GM18868 (cell line): Measurements from ENCODE around the gene HPN.
"Not testable (repeated sequence)": the region's sequence is repeated elsewhere in the genome, so short reads cannot be mapped to it uniquely, and the experiment has no call there.

Experiments
- ATAC-seq: cut with Tn5 transposase; IDR thresholded peaks from one replicate; pipeline ENCODE4 v1.9.1; 2021; ENCODE audit warnings: mild to moderate bottlenecking, moderate library complexity; ENCODE audit not compliant: unreplicated experiment

The HPN gene

GRCh38 chr19:35027009-35027408, 14.5 kb upstream of the HPN start:
- ATAC-seq = no peak

DNA sequence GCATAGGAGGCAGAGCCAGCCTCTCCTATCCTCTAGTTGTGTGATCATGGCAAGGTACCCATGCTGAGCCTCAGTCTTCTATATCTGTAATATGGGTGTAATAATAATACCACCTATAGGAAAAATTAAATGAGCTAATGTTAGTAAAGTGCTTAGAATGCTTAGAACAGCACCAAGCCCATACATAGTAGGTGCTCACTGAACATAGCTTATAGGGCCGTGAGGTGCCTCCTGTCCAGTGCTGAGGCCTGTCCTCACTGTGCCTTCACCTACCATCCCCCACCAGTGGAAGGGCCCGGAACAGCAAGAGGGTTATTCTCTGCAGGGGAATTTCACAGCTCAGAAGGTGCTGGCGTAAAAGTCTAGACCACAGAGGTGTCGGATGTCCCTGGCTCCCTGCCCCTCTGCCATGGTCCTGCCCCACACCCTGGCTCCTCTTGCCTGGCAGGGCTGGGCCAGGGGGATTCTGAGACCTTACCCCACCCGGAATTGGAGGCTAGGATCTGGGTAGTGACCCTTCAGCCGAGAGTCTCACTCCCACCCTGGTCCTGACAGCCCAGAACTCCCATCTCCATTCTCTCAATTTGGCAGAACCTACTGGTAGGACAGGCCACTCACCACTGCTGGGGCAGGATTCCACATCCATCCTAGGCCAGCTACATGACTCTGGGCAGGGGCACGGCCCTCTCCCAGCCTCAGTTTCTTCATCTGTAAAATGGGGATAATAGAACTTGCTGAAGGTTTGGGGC, 13.5 kb upstream of the HPN start:
- ATAC-seq = no peak

DNA sequence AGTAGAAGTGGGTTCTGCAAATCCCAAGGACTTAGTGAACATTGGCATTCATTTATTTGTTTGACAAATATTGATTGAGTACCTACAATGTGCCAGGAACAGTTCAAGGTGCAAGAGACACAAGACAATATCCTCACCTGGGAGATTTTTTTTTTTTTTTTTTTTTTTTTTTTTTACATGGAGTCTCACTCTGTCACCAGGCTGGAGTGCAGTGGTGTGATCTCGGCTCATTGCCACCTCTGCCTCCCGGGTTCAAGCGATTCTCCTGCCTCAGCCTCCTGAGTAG, 13.0 kb upstream of the HPN start:
- ATAC-seq = not testable (repeated sequence)

DNA sequence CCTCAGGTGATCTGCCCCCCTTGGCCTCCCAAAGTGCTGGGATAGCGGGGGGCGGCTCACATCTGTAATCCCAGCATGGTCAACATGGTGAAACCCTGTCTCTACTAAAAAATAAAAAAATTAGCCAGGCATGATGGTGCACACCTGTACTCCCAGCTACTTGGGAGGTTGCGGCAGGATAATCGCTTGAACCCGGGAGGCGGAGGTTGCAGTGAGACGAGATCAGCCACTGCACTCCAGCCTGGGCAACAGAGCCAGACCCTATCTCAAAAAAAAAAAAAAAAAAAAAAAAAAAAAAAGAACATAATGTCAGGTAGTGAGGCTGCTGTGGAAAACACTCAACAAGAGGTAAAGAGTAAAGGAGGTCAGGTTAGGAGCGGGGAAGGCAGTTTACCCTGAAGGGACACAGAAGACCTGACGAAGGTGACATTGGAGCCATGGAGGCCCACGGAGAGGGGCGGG, 12.2 kb upstream of the HPN start:
- not testable (repeated sequence) for ATAC-seq

DNA sequence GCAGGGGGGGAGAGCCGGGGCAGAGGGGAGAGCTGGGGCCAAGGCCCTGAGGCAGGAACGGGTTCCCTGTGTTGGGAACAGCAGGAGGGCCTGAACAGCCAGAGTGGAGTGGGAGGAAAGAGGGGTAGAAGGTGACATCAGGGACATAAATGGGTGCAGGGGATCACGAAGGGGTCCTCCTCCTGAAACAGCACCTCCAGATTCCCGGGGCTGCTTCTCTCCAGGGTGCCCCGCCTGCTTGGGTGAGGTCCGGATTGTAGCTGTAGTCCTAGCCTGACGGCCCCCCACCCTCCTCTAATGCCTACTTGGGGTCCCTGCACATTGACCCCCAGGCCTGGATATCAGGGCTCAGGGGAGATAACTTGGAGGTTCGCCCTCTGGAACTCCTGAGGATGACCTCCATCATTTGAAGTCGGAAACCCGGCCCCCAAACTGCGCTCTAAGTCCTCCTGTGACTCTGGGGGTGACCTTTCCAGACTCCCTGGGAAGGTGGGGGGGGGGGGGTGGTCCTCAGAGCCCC, 11.7 kb upstream of the HPN start:
- no peak for ATAC-seq

GRCh38 chr19:35030257-35031071, 11.1 kb upstream of the HPN start, which contains the start of gene SCN1B:
SCN1B (plus strand) TSS chr19:35030470; CDS start chr19:35030821, 351 bp downstream.
- no peak for ATAC-seq

DNA sequence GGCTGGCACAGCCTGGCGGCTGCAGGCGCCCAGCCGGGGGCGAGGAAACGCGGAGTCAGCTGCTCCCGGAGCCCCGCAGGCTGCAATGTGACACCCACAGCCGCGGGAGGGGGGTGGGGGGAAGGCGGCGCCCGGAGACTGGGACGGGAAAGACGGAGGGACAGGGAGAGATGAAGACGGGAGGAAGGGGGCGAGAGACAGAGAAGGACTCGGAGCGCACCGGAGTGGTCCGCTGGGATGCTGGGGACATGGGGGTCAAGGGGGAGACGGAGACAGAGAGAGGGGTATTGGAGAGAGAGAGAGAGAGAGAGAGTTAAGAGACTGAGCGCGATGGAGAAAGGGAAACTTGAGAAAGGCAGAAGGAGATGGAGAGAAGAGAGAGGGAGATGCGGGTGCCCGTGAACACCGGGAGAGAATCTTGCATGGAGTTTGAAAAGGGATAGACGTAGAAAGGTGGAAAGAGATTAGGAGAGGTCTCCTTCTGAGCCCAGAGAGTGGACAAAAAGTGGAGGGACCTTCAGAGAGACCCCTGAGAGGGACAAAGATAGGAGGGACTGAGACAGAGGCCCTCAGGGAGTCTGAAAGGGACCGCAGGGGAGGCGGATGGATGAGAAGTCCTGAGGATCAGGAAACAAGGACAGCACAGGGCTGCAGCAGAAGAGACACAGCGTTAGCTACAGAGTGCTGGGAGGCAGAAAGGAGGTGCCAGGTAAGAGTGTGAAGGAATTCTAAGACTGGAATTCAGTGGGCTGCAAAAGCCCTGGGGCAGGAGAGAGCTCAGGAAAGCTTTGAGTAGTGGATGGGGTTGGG, 10.2 kb upstream of the HPN start:
- no peak for ATAC-seq

- no peak for ATAC-seq
These were observed 9.1 kb upstream of the HPN start for GRCh38 chr19:35032356-35032865.

DNA sequence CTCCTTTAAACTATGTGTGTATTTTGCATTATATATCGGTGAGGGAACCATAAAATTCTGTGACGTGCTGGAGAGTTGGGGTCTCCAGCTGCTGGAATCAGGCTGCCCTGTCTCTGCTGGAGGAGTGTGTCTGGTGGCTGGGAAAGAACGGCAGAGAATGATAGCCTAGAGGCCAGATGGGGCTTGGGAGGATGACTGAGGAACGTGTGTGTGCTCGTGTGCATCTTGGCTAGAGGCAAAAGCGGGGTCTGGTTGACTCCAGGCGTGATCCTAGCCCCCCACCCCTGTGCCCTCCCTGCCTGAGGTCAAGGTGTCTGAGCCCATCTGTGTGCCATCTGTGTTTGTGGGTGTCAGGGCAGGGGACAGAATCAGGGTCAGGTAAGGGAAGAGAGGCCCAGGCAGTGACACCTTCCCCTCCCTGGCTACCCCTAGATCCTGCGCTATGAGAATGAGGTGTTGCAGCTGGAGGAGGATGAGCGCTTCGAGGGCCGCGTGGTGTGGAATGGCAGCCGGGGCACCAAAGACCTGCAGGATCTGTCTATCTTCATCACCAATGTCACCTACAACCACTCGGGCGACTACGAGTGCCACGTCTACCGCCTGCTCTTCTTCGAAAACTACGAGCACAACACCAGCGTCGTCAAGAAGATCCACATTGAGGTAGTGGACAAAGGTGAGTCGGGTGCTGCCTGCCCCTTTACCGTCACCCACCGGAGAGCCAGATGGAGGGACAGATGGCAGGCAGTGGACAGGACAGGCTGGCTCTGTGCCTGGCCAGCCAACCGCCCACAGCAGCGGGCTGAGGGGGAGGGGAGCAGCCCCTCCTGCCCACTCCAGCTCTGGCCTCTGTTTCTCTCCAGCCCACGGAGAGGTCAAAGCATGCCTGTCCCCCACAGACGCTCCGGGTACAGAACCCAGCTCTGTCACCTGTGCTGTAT, 8.2 kb upstream of the HPN start:
- ATAC-seq = no peak

- no peak for ATAC-seq
These were observed 7.5 kb upstream of the HPN start for GRCh38 chr19:35034005-35034502.

DNA sequence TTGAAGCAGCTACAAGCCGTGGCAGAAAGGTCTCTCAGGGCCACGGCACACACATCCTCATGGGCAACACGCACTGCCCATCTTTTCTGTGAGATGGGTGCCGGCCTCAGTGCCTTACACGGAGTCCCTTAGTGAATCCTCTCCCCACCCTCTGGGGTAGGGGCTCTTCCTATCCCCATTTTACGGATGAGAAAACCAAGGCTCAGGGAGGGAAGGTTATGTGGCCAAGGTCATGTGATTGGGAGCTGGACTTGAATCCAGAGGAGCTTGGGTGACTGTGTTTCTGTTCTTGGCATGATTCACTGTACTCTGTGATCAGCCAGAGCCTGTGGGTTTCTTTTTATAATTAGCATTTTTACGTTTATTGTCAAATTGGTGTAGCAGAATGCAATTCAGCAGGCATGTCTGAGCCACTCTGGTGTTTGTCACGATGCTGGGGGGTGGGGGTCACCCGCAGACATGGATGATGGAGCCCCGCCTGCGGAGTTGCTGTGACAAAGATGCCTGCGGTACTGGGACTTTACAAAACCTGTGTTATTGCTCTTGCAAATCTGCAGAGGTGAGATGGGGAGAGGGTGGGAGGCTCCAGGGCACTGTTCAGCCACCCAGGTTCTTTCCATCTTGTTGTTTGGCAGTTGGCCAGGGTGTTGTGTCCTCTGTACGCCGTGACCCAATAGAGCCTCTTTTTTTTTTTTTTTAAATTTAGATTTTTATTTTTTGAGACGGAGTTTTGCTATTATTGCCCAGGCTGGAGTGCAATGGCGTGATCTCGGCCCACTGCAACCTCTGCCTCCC, 6.7 kb upstream of the HPN start:
- ATAC-seq = no peak

GRCh38 chr19:35037716-35038622, 3.6 kb upstream of the HPN start:
- peak; percentile 38 for ATAC-seq

- no peak for ATAC-seq
These were observed 2.7 kb upstream of the HPN start for GRCh38 chr19:35038623-35039512.

GRCh38 chr19:35039881-35040825, 1.4 kb upstream of the HPN start:
- ATAC-seq = no peak

DNA sequence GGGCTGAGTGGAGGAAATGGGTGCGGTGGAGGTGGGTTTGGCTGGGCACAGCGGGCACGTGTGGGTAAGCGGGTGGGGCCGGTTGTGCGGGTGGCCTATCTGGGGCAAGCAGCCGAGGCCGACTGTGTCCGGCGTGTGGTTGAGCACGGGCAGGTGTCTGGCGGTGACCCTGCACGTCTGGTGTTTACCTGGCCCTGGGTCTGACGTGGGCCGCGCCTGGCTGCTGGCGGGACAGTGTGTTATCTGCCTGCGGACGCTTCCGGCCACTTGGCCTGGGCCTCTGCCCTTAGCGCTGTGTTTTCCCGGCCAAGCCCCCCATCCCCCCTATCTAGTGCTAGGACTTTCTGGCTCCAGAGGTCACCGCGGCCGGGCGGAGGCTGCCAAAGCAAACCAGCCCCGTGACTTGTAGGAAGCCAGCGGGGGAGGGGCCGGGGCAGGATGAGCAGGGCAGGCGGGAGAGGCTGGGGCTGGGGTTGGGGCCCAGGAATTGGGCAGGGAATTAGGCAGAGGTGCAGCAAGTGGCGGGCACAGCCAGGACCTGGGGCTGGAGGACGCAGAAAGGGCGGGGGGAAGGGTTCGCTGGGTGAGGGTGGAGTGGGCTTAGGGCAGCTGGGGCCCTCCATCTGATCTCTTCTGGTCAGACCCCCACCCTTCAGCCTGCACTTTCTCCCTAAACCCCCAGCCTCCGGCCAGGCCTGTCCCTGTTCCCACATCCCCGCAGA, 534 bp upstream of the HPN start:
- no peak for ATAC-seq
